Measurements from ENCODE around the gene PCNX2.
A peak's percentile ranks its signal among the peaks of the same experiment; 100 is the strongest.

Gene PCNX2

GRCh38 chr1:232956081-232956480 lies 339.4 kb downstream of the PCNX2 start:
- Histone ChIP-seq H3K9me3 (no peaks in the 10 kb centered on the region), H3K4me3 (ENCODE audit: low read depth, low read length) (no peak overlapping the region), H3K36me3 (peaks cover 25% of the 10 kb centered on the region), H3K27me3 (no peaks in the 10 kb centered on the region), H3K4me1 (peaks cover 7% of the 10 kb centered on the region)
- DNase-seq, result no peak
- no peak for TF ChIP-seq CTCF (IDR thresholded peaks at IDR 0.05; ENCODE audit: low read depth, low read length)

- Histone ChIP-seq H3K4me1 (peaks cover 7% of the 10 kb centered on the region), H3K9me3 (no peaks in the 10 kb centered on the region), H3K36me3 (peaks cover 25% of the 10 kb centered on the region), H3K4me3 (ENCODE audit: low read depth, low read length) (no peak overlapping the region), H3K27me3 (no peaks in the 10 kb centered on the region)
- no peak for DNase-seq
- TF ChIP-seq CTCF (IDR thresholded peaks at IDR 0.05; ENCODE audit: low read depth, low read length), result no peak
These were observed 340.7 kb downstream of the PCNX2 start for GRCh38 chr1:232954594-232955365.

- H3K27me3 ChIP-seq, result no peaks in the 10 kb centered on the region
- DNase-seq, result peak; percentile 73
- peaks cover 7% of the 10 kb centered on the region for H3K4me1 ChIP-seq
- H3K36me3 ChIP-seq, result peaks cover 15% of the 10 kb centered on the region
- H3K9me3 ChIP-seq, result no peaks in the 10 kb centered on the region
- peak; percentile 89 for TF ChIP-seq CTCF (IDR thresholded peaks at IDR 0.05; ENCODE audit: low read depth, low read length)
- no peak overlapping the region for H3K4me3 ChIP-seq (ENCODE audit: low read depth, low read length)
These were observed 342.7 kb downstream of the PCNX2 start for GRCh38 chr1:232952514-232953499.

- DNase-seq, result no peak
- H3K4me3 ChIP-seq (ENCODE audit: low read depth, low read length), result peak overlapping the region; percentile 84
- TF ChIP-seq CTCF (IDR thresholded peaks at IDR 0.05; ENCODE audit: low read depth, low read length), result no peak
- H3K9me3 ChIP-seq, result no peaks in the 10 kb centered on the region
- H3K36me3 ChIP-seq, result peaks cover 5% of the 10 kb centered on the region
- H3K27me3 ChIP-seq, result no peaks in the 10 kb centered on the region
- H3K4me1 ChIP-seq, result peaks cover 7% of the 10 kb centered on the region
These were observed 343.9 kb downstream of the PCNX2 start for GRCh38 chr1:232951605-232952004.

GRCh38 chr1:232951180-232951579 lies 344.3 kb downstream of the PCNX2 start:
- Histone ChIP-seq H3K4me1 (peaks cover 7% of the 10 kb centered on the region), H3K27me3 (no peaks in the 10 kb centered on the region), H3K4me3 (ENCODE audit: low read depth, low read length) (peak overlapping the region; percentile 84), H3K9me3 (no peaks in the 10 kb centered on the region), H3K36me3 (peaks cover under 1% of the 10 kb centered on the region)
- TF ChIP-seq CTCF (IDR thresholded peaks at IDR 0.05; ENCODE audit: low read depth, low read length), result no peak
- DNase-seq, result no peak
